Epithelial cell of alveolus of lung (primary cell): ENCODE data around the gene NUDCD2. TPM values are rescaled to one million over a fixed set of nuclear protein-coding genes. Genes with fewer than 3 reads are reported as not detected.

Experiments used
- total RNA-seq: library from RNA; depleted of rRNA; stranded (reverse); fragments of >200 nt; gene quantifications from 2 replicates; pipeline ENCODE4 v1.2.1, GENCODE V29; 2015

Gene NUDCD2, protein sequence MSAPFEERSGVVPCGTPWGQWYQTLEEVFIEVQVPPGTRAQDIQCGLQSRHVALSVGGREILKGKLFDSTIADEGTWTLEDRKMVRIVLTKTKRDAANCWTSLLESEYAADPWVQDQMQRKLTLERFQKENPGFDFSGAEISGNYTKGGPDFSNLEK
- 5.2 and 6.9 TPM in 2 replicates for total RNA-seq

DNA sequence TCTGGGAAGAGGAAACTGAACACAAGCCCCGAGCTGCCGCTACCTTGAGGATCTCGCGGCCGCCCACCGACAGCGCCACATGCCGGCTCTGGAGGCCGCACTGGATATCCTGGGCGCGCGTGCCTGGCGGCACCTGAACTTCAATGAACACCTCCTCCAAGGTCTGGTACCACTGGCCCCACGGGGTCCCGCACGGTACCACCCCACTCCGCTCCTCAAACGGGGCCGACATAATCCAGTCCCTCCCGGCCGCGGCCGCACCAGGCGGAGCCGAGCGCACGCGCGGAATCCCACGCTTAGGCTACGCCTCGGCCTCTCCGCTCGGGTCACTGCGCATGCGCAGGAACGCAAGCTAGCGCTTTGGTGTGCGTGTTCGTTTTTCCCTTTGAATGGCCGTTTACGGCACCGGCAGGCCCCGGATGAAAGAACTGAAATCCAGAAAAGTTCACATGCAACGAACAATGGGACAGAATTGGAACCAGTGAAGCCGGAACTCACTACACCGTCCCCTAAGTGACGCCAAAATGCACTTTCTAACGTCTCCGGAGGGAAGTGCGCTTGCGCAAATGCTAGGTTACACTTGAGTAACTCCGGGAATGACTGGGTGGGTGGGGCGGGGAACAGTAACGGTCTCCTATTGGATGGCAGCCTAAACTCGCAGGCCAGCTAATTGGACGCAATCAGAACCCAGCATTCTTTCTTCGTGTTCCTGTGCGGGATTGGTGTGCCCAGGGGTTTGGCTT lies at the start of gene NUDCD2:
NUDCD2 (minus strand) TSS at position 284 of the 743 bp plus-strand sequence; CDS start at position 232, 52 bp downstream.

DNA sequence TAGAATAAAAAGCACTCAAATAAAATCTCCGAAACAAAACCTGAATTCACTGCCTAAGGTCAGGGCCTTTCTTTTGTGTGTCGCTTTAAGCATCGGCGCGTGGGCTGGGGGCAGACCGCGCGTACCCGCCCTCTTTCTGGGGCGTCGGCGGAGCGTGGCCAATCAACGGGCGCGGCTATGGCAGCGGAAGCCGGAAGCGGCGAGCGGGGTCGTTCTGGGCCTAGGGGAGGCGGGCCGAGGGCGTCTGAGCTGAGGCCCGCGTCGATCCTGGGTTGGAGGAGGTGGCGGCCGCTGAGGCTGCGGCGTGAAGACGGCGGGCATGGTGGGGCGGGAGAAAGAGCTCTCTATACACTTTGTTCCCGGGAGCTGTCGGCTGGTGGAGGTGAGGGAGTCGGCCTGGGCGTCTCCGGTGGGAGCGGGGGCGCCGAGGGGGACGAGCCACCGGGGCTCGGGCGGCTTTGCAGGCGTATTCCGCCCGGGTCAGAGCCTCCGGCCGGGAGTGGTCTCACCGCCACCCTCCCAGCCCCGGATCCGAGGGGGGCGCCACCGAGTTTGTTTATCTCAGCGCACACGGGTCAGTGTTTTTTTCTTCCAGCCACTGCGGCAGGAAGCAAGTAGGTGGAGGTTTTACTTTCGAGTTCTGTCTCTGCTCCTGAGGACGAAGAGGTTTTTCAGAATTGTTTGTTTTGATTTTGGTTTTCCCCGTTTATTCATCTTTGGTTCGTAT lies 45.6 kb upstream of the NUDCD2 start, which contains the start of gene MAT2B:
MAT2B (plus strand) TSS at position 252 of the 727 bp plus-strand sequence; CDS start at position 320, 68 bp downstream.

DNA sequence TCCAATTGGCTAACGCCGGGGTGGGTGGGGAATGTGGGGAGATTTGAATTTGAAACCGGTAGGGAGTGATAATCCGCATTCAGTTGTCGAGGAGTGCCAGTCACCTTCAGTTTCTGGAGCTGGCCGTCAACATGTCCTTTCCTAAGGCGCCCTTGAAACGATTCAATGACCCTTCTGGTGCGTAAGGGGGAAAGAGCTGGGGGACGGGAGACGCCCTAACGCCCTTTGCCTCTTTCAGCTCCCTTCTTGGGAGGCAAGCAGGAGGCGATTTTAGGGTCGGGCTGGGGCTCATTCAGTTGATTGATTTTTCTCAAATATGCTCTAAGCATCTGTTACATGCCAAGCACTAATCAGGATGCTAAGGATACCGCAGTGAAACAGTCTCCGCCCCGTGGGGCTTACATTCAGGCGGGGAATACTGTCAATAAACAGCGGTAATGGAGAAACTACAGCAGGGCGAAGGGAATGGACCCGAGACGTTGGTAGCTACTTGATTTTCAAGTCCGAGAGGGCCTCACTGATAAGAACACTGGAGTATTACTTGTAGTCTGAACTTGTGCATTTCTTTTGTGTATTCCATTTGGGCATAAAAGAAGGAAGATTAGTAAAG lies 765 bp upstream of the NUDCD2 start, which contains the start of gene HMMR:
HMMR (plus strand) TSS at position 71 of the 610 bp plus-strand sequence; CDS start at position 132, 61 bp downstream.

DNA sequence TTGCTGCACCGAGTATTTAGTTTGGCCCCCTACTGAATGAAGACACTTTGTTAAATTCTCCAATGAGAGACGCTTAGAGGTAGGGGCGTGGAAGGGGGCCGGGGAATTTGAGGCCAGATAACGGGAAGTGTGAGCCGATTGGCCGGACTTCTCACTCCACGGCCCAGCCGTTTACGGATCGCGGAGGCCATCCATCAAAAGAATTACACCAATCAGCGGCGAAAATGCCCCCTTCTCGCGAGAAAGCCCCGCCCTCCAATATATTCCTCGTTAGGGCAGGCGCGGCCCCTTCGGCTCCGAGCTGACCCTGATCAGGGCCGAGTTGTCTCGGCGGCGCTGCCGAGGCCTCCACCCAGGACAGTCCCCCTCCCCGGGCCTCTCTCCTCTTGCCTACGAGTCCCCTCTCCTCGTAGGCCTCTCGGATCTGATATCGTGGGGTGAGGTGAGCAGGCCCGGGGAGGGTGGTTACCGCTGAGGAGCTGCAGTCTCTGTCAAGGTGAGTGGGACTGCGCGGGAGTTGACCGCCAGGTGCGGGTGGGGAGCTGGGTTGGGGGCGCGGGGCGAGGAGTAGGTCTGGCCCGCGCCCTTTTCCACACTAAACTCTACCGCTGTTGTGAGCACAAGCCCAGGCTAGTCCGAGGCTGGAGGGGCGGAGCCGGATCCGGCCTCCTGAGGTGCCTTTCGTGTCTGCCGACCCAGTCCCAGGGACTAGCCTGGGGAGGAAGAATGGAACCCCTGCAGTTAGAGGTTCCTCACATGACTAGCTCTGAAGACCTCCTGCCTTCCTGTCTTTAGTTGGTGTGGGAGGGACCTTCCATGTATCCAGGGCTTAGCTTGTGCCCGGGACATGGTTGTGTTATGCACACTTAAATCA lies 22.4 kb downstream of the NUDCD2 start, which contains the start of gene CCNG1:
CCNG1 (plus strand) TSS at position 287 of the 874 bp plus-strand sequence. CDS start 1,662 bp downstream, outside the sequence.

Other genes starting within 250 kb of the NUDCD2 start
- gene CCNG1, start 22.5 kb downstream of the NUDCD2 start, total RNA-seq = 193 and 321 TPM in 2 replicates
- 15.6 and 29.5 TPM in 2 replicates for gene HMMR, start 530 bp upstream of the NUDCD2 start, total RNA-seq
- 73.0 and 79.5 TPM in 2 replicates for gene MAT2B, start 45.5 kb upstream of the NUDCD2 start, total RNA-seq